Skin epidermis (tissue), 12 donors: ENCODE results near the gene ORM1.
"Not testable (repeated sequence)": the region's sequence is repeated elsewhere in the genome, so short reads cannot be mapped to it uniquely, and the experiment has no call there.

Source experiments
- H3K27ac ChIP-seq, 21 experiments: fragments of 200-600 bp; sonication (generic) in 11 of 21; one replicate each; pipeline ENCODE4 v1.5.0; 2020; ENCODE audit warnings: mild to moderate bottlenecking in 3 of 21, inconsistent platforms in 2 of 21, moderate library complexity in 2 of 21
- H3K4me3 ChIP-seq, 7 experiments: fragments of 200-600 bp; sonication (generic) in 2 of 7; one replicate each; pipeline ENCODE4 v1.5.0; 2020; ENCODE audit warnings: inconsistent platforms in 2 of 7, mild to moderate bottlenecking in 2 of 7, moderate library complexity in 1 of 7

The ORM1 gene

DNA sequence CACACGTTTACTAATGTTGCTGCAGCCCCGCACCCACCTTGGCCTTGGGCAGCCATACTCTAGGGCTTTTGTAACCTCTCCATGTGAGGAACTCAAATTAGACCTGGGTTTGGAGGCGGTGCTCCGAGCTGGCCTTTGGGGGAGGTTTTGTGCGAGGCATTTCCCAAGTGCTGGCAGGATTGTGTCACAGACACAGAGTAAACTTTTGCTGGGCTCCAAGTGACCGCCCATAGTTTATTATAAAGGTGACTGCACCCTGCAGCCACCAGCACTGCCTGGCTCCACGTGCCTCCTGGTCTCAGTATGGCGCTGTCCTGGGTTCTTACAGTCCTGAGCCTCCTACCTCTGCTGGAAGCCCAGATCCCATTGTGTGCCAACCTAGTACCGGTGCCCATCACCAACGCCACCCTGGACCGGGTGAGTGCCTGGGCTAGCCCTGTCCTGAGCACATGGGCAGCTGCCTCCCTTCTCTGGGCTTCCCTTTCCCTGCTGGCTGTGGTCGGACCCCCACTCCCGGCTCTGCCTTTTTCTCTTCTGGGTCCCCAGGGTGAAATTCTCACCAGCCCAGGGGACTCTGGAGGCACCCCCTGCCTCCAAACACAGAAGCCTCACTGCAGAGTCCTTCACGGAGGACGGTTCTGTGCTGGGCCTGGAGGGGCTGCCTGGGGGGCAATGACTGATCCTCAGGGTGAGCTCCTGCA lies at the start of gene ORM1:
TSS of gene ORM1 (plus strand) at position 268 of the 701 bp plus-strand sequence. CDS start at position 304, 36 bp downstream.
- not testable (repeated sequence) for H3K27ac ChIP-seq, H3K4me3 ChIP-seq

DNA sequence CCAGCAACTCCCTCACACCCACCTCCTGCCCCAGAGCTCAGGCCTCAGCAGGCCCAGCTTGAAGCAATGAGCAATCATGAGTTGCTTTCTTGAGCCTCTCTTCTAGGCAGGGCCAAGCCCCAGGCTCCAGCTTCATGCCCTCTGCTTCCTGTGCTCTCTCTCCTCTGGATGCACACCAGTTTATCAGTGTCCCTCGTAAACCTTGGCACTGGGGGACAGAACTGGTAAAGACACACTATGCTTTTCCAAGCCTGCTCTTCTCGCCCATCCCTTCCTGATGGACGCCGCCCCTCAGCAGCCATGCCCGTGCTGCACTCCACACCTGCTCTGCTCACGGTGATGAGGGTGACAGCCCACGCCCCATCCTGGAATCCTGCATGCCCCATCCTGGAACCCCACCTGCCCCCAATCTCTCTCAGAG lies 49.4 kb upstream of the ORM1 start:
- Histone ChIP-seq H3K27ac (peak overlapping the region in 11 of 21 experiments; percentile 4 to 64 (median 35)), H3K4me3 (no peak overlapping the region)

DNA sequence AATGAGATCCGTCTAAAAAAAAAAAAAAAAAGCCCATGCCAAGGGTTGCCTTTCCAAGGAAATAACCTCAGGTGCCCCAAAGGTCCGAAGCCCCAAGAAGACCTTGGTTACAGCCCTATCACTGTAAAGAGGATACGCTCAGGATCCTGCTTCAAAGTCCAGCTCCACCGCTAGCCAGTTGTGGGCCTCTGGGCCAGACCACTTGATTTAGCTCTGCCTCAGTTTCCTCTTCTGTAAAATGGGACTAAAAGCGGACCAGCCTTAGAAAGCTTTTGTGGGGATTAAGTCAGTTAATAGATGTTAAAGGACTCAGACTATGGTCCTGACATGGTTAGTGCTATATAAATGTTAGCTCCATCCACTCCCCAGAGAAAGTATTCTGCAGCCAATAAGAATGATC lies 48.7 kb upstream of the ORM1 start:
- H3K27ac ChIP-seq, result peak overlapping the region in 7 of 21 experiments; percentile 4 to 64 (median 46)
- H3K4me3 ChIP-seq, result no peak overlapping the region

DNA sequence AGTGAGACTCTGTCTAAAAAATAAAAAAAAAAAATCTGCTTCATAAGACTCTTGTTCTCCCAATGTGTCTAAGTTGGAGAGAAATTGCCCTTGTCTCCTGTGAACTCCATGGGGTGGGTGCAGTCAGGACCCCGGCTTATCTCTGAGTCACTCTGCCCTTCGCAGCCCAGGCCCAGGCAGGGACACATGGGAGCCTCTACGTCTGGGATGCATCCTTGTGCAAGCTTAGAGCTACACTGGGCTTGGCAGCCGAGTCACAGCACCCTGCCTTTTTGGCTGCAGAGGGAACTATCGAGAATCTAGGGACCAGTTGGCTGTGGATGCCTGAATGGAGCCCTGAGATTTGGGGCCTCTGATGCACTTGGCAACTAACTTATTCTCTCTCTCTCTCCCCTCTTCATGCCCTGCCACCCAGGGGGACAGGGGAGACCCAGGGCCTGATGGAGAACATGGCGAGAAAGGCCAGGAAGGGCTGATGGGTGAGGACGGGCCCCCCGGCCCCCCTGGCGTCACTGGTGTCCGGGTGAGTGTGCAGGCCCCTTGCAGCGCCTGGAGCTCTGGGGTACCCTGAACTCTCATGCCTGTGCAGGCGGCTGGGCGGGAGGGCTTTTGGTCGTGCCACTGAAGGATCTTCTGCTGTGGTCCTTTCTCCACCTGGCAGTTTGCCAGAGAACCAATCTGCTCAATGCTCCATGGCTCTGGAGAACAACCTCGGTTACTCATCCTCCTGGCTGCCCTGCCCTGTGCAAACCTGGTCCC lies 47.5 kb upstream of the ORM1 start:
- Histone ChIP-seq H3K27ac (peak overlapping the region in 7 of 21 experiments; percentile 14 to 76 (median 73)), H3K4me3 (no peak overlapping the region)

DNA sequence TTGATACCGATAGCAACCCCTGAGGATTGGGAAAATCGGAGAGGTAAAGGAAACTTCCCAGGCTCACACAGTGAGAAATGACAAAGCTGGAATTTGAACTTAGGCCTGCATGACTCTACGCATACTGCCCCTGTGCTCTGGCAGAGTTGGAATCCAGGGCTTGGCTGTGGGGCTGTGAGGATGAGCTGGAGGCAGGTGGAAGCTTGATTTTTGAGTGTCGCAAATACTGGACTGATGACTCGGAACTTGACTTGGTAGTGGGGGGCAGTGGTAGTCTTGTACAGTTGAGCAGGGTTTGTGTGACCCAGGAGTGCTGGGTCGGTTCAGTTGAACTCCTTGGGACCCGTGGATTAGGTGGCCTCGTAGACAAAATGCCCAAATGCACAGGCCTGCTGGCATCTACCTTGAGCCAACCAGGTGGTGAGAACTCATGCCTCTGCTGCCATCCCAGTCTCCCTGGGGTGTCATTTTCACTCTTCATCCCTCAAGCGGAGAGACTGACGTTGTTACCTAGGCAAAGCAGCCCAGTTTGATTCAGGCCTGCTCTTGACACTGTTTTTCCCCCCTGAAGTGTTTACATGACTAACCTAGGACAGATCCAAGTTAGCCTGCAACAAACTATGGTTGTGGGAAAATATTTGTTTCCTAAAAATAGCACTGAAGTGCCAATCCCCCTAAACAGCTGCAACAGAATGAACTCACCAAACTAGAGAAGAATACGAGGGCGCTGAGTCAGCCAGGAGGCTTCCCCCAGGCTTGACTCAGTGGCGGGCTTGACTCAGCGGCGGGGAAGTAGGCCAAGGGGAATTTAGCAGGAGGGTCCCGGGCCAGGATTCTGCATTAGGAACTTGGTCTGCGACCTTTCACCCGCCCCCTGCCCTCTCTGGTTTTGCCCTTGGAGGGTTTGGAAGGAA lies 45.7 kb upstream of the ORM1 start:
- peak overlapping the region in 16 of 21 experiments; percentile 6 to 81 (median 63) for H3K27ac ChIP-seq
- no peak overlapping the region for H3K4me3 ChIP-seq

DNA sequence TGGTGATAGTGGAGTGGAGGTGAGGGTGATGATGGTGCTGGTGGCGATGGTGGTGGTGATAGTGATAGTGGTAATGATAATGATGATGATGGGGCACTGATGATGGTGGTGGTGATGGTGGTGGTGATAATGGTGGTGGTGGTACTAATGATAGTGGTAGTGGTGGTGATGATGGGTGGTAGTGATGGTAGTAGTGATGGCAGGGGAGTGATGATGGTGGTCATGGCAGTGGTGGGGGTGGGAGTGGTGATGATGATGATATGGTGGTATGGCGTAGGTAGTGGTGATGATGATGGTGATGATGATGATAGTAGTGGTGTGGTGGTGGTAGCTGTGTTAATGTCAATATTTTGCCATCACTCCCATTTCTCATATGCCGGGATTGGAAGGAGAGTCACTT lies 44.5 kb upstream of the ORM1 start:
- peak overlapping the region in 7 of 21 experiments; percentile 11 to 76 (median 50) for H3K27ac ChIP-seq
- H3K4me3 ChIP-seq, result no peak overlapping the region

DNA sequence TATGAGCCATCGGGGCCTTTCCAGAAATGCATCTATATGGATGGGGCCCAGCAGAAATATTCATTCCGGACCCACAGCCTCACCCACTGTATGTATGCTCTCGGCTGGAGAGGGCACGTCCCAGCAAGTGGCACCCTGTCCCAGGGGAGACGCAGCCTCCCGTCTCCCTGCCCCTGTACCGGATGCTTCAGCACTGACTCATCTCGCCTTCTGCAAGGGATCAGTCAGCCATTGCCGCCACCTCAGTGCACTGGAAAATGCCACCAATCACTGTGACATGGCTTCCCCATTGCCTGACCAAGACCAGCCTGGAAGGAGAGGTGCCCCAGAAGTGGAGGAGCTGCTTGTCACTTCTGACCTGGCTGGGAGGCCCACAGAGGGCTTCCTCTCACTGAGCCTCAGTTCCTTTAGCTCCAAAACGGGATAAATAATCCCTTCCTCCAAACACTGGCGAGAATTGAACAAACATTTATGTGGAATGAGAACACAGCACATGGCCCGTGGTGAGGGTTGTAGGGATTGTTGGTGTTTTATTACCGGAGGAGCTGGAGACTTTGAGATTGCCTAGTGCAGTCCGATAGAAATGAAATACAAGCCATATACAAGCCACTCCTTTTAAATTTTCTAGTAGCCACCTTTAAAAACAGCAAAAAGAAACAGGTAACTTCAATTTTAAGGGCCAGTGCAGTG lies 43.9 kb upstream of the ORM1 start:
- H3K4me3 ChIP-seq, result no peak overlapping the region
- peak overlapping the region in 11 of 21 experiments; percentile 11 to 67 (median 43) for H3K27ac ChIP-seq

DNA sequence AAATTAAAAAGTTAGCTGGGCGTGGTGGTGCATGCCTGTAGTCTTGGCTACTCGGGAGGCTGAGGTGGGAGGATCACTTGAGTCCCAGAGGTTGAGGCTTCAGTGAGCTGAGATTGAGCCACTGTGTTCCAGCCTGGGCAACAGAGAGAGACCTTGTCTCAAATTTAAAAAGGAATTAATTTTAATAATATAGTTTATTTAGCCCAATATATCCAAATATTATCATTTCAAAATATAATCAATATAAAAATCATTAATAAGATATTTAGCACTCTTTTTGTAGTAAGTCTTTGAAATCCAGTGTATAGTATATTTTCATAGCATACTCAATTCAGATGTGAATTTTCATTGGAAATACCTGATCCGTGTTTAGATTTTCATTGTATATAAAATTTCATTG lies 43.2 kb upstream of the ORM1 start:
- H3K4me3 ChIP-seq, result no peak overlapping the region
- peak overlapping the region in 6 of 21 experiments; percentile 11 to 62 (median 44) for H3K27ac ChIP-seq

DNA sequence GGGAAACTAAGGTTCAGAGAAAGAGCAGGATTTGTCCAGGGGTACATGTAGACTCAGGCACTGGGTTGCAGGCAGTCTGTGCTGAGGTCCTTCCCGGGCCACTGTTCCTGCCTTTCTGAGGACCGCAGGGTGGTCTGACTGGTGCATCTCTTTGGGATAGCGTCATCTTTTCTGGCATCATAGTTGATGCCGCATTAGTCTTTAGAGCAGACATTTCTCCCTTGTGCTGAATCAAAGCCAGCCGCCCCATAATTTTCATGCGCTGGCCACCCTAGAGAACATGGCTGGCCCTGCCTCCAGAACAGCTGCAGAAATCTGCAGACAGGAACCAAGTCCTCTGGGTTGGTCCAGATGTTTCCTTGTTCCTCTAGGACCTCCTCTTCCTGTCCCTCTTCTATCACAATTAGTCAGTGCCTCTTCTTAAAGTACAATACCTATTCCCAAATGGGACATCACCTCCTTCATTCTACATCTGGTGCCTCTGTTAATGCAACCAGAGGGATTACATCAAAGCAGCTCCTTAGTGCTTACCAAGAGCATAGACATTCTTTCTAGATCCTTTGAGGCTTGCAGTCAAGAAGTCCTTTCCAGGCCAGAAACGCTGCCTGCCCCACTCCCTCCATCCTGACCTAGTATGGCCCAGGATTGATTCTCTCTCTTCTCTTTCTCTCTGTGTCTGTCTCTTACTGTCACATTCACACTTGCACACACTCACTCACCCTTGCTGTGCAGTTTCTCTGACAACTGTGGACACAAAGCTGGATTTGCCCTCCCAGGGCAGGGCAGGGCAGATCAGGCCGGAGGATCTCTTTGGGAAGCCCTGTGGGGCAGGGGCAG lies 42.0 kb upstream of the ORM1 start:
- H3K27ac ChIP-seq, result peak overlapping the region in 9 of 21 experiments; percentile 18 to 65 (median 51)

DNA sequence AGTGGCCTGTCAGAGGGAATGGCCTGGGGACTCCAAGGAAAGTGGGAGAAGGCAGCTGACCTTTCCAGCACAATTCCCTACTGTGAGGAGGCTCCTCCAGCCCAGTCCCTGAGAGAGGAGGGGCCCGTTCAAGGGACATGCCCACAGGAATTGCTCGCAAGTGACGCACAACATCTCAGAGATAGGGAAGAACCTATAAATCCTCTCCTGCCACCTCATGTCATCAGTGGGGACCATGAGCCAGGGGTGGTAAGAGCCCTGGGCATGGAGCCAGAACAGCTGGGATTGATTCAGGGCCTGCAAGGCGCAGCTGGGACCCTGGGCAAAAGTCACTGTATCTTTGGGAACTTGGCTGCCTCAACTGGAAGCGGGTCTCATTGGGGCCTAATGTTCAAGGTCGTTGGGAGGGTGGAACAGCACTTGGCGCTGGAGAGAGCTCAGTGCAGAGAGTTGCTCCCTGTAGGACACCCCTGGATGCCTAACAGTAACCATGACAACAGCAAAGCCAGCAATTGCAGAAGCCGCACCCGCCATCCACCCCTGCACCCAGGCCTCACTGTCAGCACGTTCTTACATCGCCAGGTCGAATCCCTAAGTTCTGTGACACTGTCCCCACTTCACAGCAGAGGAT lies 41.3 kb upstream of the ORM1 start:
- Histone ChIP-seq H3K4me3 (no peak overlapping the region), H3K27ac (peak overlapping the region in 9 of 21 experiments; percentile 18 to 65 (median 51))

More for the DNA sequence above, 42.0 kb upstream of the ORM1 start:
- no peak overlapping the region for H3K4me3 ChIP-seq

DNA sequence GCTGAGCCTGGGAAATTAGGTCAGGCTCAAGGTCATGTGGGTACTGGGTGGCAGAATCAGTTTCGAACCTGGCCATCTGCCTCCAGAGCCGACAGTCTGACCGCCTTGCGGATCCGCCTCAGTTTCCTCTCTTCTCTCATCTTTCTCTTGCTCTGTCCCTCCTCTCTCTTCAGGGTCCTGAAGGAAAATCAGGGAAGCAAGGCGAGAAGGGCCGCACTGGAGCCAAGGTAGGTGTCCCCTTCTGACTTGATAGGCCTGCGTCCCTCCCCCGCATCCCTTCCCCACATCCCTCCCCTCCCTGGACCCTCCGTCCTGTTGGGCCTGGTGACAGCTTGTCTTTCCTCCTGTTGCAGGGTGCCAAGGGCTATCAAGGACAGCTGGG lies 40.8 kb upstream of the ORM1 start:
- Histone ChIP-seq H3K4me3 (no peak overlapping the region), H3K27ac (peak overlapping the region in 6 of 21 experiments; percentile 14 to 71 (median 49))

DNA sequence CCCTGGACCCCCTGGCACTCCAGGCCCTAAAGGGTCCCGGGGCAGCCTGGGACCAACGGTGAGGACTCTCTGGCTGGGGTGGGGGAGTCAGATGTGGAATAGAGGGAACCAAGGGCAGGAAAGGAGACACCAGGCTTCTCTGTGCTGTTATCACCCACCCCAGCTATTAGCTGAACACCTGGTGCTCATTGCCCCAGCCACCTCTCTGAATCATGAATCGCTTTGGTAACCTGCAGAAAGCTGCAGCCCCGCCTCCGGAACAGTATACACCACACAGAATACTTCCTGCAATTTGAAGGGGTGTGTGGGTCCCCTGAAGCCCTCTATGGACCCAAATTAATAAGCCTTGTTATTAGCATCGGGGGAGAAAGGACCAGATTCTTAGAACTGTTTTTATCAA lies 40.4 kb upstream of the ORM1 start:
- H3K4me3 ChIP-seq, result no peak overlapping the region
- H3K27ac ChIP-seq, result peak overlapping the region in 10 of 21 experiments; percentile 10 to 71 (median 40)

DNA sequence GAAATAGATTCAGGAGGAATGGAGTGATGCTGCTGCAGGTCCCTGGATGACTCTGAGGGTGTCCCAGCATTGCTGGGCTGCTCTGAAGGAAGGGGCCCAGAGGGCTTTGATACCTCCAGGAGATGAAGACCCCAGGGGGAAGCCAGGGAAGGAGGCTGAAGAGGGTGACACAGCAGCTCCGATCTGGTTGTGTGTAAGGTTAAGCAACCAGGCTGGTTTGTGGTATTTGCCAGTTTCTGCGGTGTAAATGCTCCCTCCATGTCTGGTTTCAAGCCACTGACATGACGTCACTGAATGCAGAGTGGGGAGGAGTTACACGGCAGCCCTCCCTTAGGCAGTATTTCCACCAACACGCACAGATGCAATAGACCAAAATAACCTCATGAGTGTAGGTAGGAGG lies 40.0 kb upstream of the ORM1 start:
- no peak overlapping the region for H3K4me3 ChIP-seq
- peak overlapping the region in 10 of 21 experiments; percentile 10 to 71 (median 39) for H3K27ac ChIP-seq

DNA sequence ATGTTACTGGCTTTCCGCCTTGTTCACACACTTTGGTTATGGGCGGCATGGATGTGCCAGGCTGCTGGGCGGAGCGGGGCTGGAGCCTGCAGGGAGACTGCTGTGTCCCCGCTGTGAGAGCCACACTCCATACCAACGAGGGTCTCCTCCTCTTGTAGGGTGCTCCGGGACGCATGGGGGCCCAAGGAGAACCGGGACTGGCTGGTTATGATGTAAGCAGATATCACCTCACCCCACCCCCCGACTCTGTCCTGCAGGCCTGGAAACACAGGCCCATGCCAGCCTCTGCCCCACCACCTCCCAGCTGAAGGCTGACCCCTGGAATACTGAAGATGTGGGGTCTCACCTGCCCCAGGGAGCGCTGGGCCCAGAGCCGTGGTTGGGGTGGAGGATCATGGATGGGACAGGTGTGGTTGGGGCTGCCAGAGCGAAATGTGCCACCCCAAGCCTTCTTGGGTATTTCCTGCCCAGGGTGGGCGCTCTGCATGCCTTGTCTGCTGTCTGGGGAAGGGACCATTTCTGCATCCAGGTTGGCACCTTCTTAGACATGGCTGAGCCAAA lies 39.3 kb upstream of the ORM1 start:
- Histone ChIP-seq H3K27ac (peak overlapping the region in 5 of 21 experiments; percentile 11 to 69 (median 50)), H3K4me3 (no peak overlapping the region)

DNA sequence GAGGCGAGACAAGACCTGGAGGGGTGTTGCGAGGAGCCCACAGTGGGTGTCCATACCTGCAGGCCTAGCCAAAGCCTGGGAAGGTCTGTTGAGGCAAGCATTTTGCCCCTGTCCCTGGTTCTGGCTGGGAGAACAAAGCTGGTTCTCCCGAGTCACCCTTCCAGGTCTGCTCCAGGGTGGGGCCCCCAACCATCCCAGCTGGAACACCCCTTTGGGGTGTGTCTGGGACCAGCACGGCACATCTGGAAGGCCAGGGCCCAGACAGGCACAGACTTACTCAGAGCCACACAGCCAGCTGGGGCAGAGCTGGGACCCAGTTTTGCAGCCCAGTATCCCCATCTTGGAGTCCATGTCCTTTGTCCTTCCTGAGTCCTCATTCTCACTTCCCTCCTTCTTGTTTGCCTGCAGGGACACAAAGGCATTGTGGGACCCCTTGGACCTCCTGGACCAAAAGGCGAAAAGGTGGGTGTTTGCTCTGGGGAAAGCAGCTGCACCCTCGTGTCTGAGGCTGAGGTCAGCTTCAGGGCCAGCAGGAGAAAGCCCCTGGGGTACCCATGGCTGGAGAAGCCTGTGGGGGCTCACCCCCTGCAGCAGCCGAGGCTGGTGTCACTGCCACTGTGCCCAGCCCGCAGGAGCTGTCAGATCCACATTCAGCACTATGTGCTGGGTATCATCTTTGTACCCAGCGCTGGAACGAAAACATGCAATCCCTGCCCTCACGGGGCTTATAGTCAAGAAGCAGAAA lies 38.4 kb upstream of the ORM1 start:
- Histone ChIP-seq H3K27ac (peak overlapping the region in 6 of 21 experiments; percentile 50 to 73 (median 65)), H3K4me3 (no peak overlapping the region)

DNA sequence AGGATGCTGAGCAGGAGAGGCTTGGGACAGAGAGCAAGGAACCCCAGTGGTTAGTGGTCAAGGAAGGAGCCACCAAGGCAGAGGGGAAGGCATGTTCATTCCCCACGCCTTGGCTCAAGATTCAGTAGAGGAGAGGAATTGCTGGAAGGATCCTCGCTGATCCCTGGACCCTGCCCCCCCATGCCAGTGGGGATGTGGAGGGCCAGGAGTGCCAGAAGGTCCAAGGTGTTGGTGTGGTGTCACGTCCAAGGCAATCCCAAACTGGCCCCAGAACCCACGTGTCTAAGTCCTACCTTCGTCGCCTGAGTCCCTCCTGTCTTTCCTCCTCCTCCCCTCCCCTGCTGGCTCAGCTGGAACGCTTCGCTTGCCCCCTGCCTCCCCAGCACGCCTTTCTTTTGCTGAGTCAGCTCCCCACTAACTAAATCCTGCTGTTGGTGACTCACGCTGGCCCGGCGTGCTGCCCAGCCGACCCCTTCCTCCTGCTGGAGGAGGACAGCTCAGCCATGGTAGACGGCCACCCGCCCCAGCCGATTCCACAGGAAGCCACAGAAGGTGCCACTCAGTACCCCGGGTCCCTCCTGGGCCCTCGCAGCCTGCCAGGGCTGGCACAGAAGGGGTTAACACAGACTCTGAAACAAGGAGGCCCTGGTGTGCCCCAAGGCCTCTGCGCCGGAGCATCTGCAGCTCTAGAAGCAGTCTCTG lies 37.6 kb upstream of the ORM1 start:
- peak overlapping the region in 10 of 21 experiments; percentile 24 to 73 (median 59) for H3K27ac ChIP-seq
- no peak overlapping the region for H3K4me3 ChIP-seq
